ENCODE results near the gene DPP10.
"Not testable (repeated sequence)": the region's sequence is repeated elsewhere in the genome, so short reads cannot be mapped to it uniquely, and the experiment has no call there.

DPP10 gene

DNA sequence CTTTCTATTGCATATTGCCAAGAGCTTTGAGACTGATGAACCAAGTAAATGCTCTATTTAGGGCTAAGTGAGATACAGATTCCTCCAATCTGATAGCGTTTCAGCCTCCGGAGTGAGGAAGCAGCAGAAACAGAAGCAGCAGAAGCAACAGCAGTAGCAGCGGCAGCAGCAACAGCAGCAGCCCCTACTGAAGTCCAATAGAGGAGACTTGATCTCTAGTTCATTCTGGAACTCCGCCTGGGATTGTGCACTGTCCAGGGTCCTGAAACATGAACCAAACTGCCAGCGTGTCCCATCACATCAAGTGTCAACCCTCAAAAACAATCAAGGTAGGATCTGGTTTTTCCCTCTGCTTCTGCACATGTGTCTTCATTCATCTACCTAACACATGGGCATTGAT, at the start of gene DPP10:
DPP10 (plus strand) TSS at position 132 of the 400 bp plus-strand sequence.
- DNase-seq (ENCODE audit: low spot score), result no peak

- no peak for DNase-seq (ENCODE audit: low spot score)
Observed at GRCh38 chr2:114400890-114401289, 41.6 kb upstream of the DPP10 start.

- DNase-seq (ENCODE audit: low spot score), result no peak
Observed at GRCh38 chr2:114405247-114406116, 37.0 kb upstream of the DPP10 start.

GRCh38 chr2:114406347-114406746, 36.1 kb upstream of the DPP10 start:
- no peak for DNase-seq (ENCODE audit: low spot score)

DNA sequence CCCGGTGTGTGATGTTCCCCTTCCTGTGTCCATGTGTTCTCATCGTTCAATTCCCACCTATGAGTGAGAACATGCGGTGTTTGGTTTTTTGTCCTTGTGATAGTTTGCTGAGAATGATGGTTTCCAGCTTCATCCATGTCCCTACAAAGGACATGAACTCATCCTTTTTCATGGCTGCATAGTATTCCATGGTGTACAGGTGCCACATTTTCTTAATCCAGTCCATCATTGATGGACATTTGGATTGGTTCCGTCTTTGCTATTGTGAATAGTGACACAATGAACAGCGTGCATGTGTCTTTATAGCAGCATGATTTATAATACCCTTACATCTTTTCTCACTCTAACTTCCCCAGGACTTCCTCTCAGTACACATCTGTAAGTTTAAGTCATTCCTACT, 35.1 kb upstream of the DPP10 start:
- not testable (repeated sequence) for DNase-seq (ENCODE audit: low spot score)

DNA sequence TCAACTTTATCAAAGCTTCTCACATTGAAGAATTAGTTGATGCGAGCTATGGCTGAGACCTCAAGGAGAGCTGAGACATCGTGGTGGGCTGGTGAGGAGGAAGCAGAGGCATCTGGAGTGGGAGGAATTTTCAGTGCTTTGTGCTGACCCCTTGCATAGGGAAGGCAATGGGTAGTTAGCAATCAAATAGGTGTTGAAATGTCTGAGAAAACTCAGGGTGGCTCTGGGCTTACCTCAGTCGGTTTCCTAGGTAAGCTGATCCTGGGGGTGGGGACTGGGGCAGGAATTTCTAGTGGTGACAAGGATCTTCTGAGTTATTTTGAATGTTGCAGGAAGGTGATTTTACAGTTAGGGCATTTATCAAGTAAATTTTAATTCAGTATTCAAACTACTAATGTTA, 20.7 kb upstream of the DPP10 start:
- DNase-seq (ENCODE audit: low spot score), result no peak

GRCh38 chr2:114424699-114425098, 17.7 kb upstream of the DPP10 start:
- DNase-seq (ENCODE audit: low spot score), result no peak

DNA sequence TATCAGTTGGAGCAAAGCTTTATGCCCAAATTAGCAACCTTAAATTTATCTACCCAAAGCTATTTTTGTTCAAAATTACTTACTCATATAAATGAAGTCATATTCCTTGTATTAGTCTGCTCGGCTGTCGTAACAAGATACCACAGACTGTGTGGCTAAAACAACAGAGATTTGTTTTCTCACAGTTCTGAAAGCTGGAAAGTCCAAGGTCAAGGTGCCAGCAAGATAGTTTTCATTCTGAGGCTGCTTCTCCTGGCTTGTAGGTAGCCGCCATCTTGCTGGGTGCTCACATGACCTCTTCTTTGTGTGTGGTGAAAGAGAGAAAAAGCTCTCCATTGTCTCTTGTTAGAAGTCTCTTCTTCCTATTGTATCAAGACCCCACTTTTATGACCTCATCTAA, 15.7 kb upstream of the DPP10 start:
- DNase-seq (ENCODE audit: low spot score), result no peak

GRCh38 chr2:114436329-114436728, 6.1 kb upstream of the DPP10 start:
- DNase-seq (ENCODE audit: low spot score), result no peak

DNA sequence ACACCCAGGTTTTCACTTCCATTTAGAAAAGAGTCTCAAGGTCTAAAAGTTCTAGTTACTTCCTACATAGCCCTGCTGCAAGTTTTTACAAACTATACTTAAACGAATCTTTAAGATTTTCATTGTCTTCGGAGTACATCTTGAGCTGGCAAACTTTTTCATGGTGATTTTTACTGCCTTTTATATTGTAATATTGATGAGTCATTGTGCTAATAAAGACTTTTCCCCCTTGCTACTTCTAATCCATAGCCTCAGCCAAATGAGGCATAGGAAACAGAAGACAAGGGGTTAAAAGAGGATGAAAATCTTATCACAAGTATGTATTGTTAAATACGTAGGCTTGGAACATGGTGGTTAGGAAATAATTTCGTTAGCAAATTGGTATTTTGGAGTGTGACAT, 4.1 kb downstream of the DPP10 start:
- no peak for DNase-seq (ENCODE audit: low spot score)

- no peak for DNase-seq (ENCODE audit: low spot score)
Observed at GRCh38 chr2:114450639-114451038, 8.2 kb downstream of the DPP10 start.

- DNase-seq (ENCODE audit: low spot score), result no peak
Observed at GRCh38 chr2:114456566-114456965, 14.1 kb downstream of the DPP10 start.

DNA sequence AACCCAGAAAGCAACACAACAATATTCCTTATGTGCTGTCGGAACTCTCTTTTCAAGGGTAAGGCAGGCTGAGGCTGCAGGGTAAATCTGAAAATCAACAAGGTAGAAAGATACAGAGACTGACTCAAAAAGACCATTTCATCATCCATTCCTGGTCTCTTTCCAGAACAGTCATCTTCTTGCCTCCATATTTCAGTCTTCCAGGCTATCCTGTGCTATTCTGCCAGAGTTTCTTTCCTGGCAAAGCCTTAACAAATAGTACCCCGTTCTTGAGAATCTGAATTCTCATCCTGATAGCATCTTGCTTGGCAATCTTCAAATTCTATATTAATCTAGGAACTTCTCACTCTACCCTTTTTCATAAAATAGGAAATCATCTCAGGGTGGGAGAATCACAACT, 15.5 kb downstream of the DPP10 start:
- DNase-seq (ENCODE audit: low spot score), result no peak

DNA sequence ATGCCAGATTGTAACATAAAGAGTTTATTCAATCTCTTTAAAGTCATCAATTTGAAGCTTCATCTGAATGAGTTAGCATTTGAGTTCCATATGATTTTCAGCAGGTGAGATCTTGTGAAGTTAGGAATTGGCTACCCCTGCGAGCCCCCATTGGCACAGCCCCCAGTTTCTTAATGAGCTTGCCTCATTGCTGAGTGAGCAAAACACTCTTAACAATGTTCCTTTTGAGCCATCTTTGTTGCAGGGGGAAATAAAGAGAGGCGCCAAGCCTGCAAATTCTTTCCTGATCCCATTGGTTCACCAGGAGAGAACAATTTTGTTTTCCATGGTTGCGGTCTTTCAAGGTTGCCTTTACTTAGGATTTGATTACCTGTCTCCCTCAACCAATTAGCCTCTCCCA, 18.7 kb downstream of the DPP10 start:
- no peak for DNase-seq (ENCODE audit: low spot score)

GRCh38 chr2:114464961-114465706, 22.7 kb downstream of the DPP10 start:
- no peak for DNase-seq (ENCODE audit: low spot score)

DNA sequence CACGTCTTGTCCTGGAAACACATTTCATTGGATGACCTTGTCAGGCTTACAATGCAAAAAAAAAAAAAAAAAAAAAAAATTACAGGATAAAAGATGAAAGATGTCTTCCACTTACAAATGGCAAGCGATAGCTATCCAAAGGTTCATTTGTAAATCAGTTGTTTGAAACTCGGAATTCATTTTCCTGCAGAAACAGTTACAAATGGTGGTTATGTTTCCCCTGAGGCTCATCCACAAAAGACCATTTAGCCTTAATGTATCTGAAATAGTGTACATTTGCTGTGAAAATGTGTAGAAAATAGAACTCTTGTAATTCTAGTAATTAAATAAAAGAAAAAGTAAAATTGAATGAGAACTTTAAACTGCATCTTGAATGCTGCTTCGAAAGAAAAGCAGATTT, 25.9 kb downstream of the DPP10 start:
- no peak for DNase-seq (ENCODE audit: low spot score)

DNA sequence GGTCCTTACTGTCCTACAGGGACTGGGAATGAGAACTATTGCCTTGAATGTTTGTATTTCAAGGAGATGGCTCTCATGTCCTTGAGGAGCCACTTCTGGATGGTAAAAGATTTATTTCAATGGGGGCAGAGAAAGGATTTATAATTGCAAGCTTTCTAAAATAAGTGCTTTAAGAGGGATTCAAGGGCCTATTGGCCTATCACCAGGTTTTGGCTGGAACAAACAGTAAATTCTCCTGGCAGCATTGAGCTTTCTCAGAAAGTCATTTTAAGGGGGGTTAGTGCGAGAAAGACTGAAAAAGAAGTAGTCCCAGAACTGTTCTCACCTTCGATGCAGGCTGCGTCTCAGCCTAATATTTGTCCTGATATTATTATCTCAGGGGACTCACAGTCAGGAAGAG, 29.8 kb downstream of the DPP10 start:
- DNase-seq (ENCODE audit: low spot score), result no peak

DNA sequence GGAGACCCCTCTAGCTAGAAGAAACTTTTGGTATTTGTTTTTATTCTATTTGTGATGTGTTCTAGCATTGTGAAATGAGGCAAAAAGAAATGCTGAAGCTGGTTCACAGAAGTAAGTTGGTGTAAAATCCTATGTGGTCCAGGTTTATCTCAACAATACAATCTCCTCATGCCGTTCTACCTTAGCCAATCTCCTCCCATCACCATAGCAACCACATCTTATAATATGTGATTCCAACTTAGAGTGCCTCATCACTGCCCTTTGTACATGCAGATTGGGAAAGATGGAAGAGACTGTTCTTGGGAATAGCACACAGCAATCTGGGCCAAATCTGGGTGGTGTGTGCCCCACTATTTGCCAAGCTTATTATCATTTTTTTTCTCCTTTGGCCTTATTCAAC, 30.3 kb downstream of the DPP10 start:
- DNase-seq (ENCODE audit: low spot score), result no peak

DNA sequence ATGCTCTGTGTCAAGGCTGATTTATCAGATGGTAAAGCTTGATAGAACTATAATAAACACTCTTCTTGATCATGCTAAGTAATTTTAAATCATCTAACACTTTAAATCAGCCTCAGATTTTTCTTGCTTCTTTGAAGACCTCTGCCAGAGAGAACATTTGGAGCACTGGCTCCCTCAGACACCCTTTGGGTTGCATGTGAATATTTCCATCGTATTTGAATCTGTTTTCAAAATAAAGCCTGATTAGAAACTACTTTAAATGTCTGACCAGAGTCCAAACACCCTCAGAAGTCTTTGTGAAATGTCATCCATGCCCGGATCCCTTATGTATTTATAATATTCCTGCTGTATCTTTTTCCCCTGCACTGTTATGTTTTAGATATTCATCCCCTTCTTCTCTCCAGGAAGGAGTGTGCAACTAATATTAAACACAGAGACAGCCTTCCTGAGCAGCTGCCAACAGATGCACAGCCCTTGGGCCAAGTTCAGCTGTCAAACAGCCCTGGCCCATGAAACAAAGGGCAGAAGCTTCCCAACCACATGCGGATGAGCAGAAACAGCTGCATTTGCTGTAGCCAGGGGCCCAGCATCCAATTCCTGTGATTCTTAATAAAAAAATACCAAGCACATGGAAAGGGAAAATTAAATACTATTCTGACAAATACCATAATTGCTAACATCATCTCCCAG, 46.5 kb downstream of the DPP10 start:
- DNase-seq (ENCODE audit: low spot score), result no peak

GRCh38 chr2:114495046-114495445, 52.6 kb downstream of the DPP10 start:
- DNase-seq (ENCODE audit: low spot score), result no peak

DNA sequence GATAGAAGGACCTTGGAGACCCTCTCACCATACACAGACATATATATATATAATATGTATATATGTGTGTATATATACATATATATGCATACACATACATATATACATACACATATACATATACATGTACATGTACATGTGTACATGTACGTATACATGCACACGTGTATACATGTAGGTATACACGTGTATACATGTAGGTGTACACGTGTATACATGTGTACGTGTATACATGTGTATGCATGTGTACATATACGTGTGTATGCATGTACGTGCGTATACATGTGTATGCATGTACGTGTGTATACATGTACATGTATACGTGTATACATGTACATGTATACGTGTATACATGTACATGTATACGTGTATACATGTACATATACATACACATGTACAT, 54.5 kb downstream of the DPP10 start:
- DNase-seq (ENCODE audit: low spot score), result no peak

- no peak for DNase-seq (ENCODE audit: low spot score)
Observed at GRCh38 chr2:114499101-114499500, 56.7 kb downstream of the DPP10 start.

DNA sequence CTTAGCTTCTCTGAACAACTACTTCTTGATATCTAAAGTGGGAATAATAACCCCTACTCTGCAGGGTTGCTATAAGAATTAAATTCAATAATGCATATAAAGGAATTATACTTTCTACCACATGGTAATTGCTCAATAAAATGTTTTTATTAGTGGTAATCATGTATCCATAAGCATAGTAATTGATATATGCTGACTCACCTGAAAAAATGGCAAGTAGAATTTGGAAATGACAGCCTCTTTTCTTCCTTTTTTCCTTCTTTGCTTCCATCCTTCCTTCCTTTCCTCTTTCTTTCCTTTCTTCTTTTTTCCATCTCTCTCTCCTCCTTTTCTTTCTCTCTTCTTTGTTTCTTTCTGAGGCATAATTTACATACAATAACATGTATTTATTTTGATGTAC, 65.3 kb downstream of the DPP10 start:
- no peak for DNase-seq (ENCODE audit: low spot score)

All from D341Med (cell line).